HepG2 (cell line): ENCODE results near the gene PLIN4. TPM values are rescaled to one million over a fixed set of nuclear protein-coding genes. Genes with fewer than 3 reads are reported as not detected.

Experiments
- ATM ChIP-seq: fragments of 450-650 bp; IDR thresholded peaks from 2 replicates; pipeline ENCODE4 v1.7.1; 2017; ENCODE audit warnings: mild to moderate bottlenecking, borderline replicate concordance
- CBFB ChIP-seq: sonication (generic); formaldehyde crosslinking; IDR thresholded peaks from 2 replicates; pipeline ENCODE4 v1.4.0; 2020; ENCODE audit warnings: missing genetic modification reagents
- FOXP4 ChIP-seq: sonication (generic); formaldehyde crosslinking; IDR thresholded peaks from 2 replicates; pipeline ENCODE4 v1.4.0; 2020; ENCODE audit warnings: missing genetic modification reagents
- HMGA1 ChIP-seq: sonication (generic); formaldehyde crosslinking; conservative IDR thresholded peaks from 2 replicates; pipeline ENCODE4 v1.4.0; 2020; ENCODE audit warnings: missing genetic modification reagents
- HNRNPK ChIP-seq: fragments of 200-400 bp; formaldehyde crosslinking; IDR thresholded peaks from 2 replicates; pipeline ENCODE4 v1.6.1; 2018; ENCODE audit warnings: low read length, low read depth, moderate library complexity, mild to moderate bottlenecking; ENCODE audit not compliant: poor library complexity, severe bottlenecking
- IKZF4 ChIP-seq: sonication (generic); formaldehyde crosslinking; IDR thresholded peaks from 2 replicates; pipeline ENCODE4 v1.5.1; 2020; ENCODE audit warnings: borderline replicate concordance, mild to moderate bottlenecking, low read depth, missing genetic modification reagents; ENCODE audit errors: not compliant biosample characterization
- KIAA2018 ChIP-seq: sonication (generic); formaldehyde crosslinking; IDR thresholded peaks from 2 replicates; pipeline ENCODE4 v1.5.0; 2020; ENCODE audit warnings: mild to moderate bottlenecking, missing genetic modification reagents, borderline replicate concordance
- KLF15 ChIP-seq: sonication (generic); formaldehyde crosslinking; IDR thresholded peaks from 2 replicates; pipeline ENCODE4 v1.8.1; 2023; ENCODE audit warnings: borderline replicate concordance, mild to moderate bottlenecking, inconsistent platforms, missing genetic modification reagents, mixed read lengths
- MTF2 ChIP-seq: sonication (generic); formaldehyde crosslinking; IDR thresholded peaks from 2 replicates; pipeline ENCODE4 v1.5.0; 2020; ENCODE audit warnings: missing genetic modification reagents, borderline replicate concordance
- NFE2L1 ChIP-seq: sonication (generic); formaldehyde crosslinking; IDR thresholded peaks from 2 replicates; pipeline ENCODE4 v1.4.0; 2020; ENCODE audit warnings: missing genetic modification reagents, mild to moderate bottlenecking, borderline replicate concordance
- PAX8 ChIP-seq: sonication (generic); formaldehyde crosslinking; IDR thresholded peaks from 2 replicates; pipeline ENCODE4 v1.8.0; 2022; ENCODE audit warnings: mild to moderate bottlenecking, missing genetic modification reagents, borderline replicate concordance
- SAP130 ChIP-seq: IDR thresholded peaks from 2 replicates; pipeline ENCODE4 v1.6.1; 2016; ENCODE audit warnings: low read depth
- TRIM22 ChIP-seq: fragments of 450-650 bp; IDR thresholded peaks from 2 replicates; pipeline ENCODE4 v1.6.1; 2017
- ZNF432 ChIP-seq: sonication (generic); formaldehyde crosslinking; IDR thresholded peaks from 2 replicates; pipeline ENCODE4 v1.5.0; 2020; ENCODE audit warnings: missing genetic modification reagents, mild to moderate bottlenecking, borderline replicate concordance
- ZNF513 ChIP-seq: sonication (generic); formaldehyde crosslinking; conservative IDR thresholded peaks from 2 replicates; pipeline ENCODE4 v1.5.0; 2020; ENCODE audit warnings: missing genetic modification reagents
- polyA plus RNA-seq, 8 experiments: library from polyadenylated mRNA; depleted of rRNA in 3 of 8; stranded (reverse) in 7 of 8; unstranded in 1 of 8; fragments of >200 nt; fragmentation: Illumina TruSeq in 4 of 8; extraction: Trizol in 4 of 8; gene quantifications; 2 replicates each; pipeline versions ENCODE4 v1.2.1 to v1.2.3, GENCODE V29; 2011 to 2016; ENCODE audit warnings: low read depth in 4 of 8, missing spikeins in 1 of 8, mixed read lengths in 1 of 8; ENCODE audit not compliant: insufficient read depth in 1 of 8
- total RNA-seq, 5 experiments: library from RNA; depleted of rRNA; stranded (reverse); fragments of >200 nt; fragmentation: Illumina TruSeq; extraction: Trizol; gene quantifications; 2 replicates each; pipeline ENCODE4 v1.2.3, GENCODE V29; 2016; ENCODE audit warnings: low read depth in 1 of 5

The PLIN4 gene
- total and polyA plus RNA-seq, 2 of the 13 experiments (the other 11 are each of a cell fraction or from before 2014, with no cell fraction given): 1.1 to 1.3 TPM

- no peak for TF ChIP-seq KIAA2018
- TF ChIP-seq CBFB (CRISPR knock-in tag): no peak; the same call in 1 of the 2 replicates
- no peak for TF ChIP-seq ATM
- peak; percentile 48 for TF ChIP-seq IKZF4 (CRISPR knock-in tag)
- no peak for TF ChIP-seq ZNF513 (CRISPR knock-in tag)
- TF ChIP-seq NFE2L1 (CRISPR knock-in tag): no peak
- no peak for TF ChIP-seq MTF2 (CRISPR knock-in tag)
- TF ChIP-seq PAX8 (CRISPR knock-in tag): no peak
- TF ChIP-seq HNRNPK: peak; percentile 43
- TF ChIP-seq TRIM22: no peak
- TF ChIP-seq SAP130 (CRISPR knock-in tag): peak; percentile 95
- TF ChIP-seq HMGA1 (CRISPR knock-in tag): no peak
- TF ChIP-seq ZNF432 (CRISPR knock-in tag): no peak
- TF ChIP-seq KLF15 (CRISPR knock-in tag): 0 out of 2 replicates have a peak, but pooled peaks have one; percentile 60
- 0 out of 2 replicates have a peak, but pooled peaks have one; percentile 33 for TF ChIP-seq FOXP4 (CRISPR knock-in tag)
Measured at GRCh38 chr19:4531562-4532165, 13.4 kb upstream of the PLIN4 start (continued).
